NCI-H345 treated with DMSO at 0.1 percent for 48 hours (cell line): ENCODE measurements around the gene RAB14.

Experiments
- DNase-seq: peaks from one replicate; lab custom pipeline; 2025; ENCODE audit not compliant: unreplicated experiment; lab: John Stamatoyannopoulos, UW

The RAB14 gene

GRCh38 chr9:121220996-121221663 is 19.5 kb upstream of the RAB14 start:
- no peak for DNase-seq

GRCh38 chr9:121219530-121219929 is 17.9 kb upstream of the RAB14 start:
- DNase-seq, result no peak

DNA sequence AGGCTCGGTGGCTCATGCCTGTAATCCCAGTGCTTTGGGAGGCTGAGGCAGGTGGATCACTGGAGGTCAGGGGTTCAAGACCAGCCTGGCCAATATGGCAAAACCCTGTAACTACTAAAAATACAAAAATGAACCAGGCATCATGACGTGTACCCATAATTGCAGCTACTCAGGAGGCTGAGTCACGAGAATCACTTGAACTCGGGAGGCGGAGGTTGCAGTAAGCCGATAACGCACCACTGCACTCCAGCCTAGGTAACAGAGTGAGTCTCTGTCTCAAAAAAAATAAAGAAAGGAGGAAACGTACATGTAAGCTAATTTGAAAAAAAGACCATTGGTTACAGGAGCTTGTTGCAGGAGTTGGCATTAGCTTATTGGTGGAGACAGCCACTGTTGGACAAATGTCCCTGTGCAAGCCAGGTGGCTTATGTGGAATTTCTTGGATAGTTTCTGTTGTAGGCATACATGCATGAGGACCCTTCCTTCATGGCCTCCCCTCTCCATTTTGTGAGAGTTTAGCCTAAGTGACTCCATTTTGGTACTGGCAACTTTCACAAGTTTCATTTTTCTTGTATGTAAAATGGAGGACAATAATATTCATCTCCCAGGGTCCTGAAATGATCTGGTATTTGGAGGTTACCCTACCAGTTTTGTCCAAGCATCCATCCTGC is 16.8 kb upstream of the RAB14 start:
- DNase-seq, result no peak

DNA sequence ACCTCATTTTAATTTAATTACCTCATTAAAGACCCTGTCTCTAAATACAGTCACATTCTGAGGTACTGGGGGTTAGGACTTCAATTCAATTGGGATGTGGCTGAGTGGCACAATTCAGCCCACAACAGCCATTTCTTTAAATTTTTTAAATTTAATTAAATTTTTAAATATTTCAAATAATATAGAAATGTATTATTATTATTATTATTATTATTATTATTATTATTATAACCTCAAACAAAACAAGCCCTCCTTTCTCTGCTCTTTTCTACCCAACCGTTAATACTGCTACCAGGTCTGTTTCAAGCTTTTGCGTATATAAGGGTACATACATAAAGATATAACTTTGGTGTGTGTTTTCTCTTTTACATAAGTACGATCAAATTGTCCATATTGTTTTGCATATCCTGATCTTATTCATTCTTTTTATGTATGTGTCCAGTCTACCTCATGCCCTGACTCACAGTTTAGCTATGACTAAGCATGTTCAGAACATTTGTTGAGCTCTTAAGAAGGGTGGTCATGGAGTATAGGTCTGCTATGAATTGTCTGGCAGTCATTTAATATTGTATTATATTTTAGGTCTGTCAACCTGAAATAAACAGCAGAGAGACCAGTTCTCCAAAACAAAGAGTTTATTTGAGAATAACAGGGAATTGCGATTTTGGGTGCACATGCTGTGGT is 16.1 kb upstream of the RAB14 start:
- DNase-seq, result no peak

- DNase-seq, result no peak
Measured at GRCh38 chr9:121216271-121216805, 14.7 kb upstream of the RAB14 start.

GRCh38 chr9:121214005-121214404 is 12.3 kb upstream of the RAB14 start:
- no peak for DNase-seq

DNA sequence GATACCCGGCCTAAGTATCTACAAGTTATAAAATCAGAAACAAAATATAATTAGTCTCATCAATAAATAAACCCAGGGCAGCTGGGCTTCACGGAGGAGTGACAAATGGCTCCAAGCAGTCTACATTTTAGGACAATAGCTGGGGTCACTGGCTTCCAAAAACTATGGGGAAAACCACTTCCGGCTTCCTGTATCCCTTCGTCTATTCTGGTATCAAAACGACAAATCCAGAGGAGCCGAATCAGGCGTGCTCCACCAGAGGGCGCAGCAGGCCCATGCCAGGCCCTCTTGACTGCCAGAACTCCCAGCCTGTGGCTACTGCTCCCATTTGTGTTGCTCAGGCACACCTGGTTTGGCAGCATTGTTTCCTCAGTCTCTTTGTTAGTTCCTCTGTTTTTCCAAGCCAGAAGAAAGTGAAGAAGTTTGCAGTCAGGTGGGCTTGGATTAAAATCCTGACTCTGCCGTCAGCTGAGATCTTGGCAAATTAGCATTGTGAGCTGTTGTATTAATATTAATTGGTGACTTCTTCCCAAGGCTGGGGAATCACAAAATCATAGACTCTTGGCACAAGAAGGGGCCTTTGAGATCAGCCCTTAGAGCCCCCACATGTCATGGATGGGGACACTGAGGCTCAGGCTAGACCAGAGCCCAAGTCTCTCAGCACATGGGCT is 11.6 kb upstream of the RAB14 start:
- peak; percentile 76 for DNase-seq

- DNase-seq, result no peak
Measured at GRCh38 chr9:121210536-121210935, 8.9 kb upstream of the RAB14 start.

DNA sequence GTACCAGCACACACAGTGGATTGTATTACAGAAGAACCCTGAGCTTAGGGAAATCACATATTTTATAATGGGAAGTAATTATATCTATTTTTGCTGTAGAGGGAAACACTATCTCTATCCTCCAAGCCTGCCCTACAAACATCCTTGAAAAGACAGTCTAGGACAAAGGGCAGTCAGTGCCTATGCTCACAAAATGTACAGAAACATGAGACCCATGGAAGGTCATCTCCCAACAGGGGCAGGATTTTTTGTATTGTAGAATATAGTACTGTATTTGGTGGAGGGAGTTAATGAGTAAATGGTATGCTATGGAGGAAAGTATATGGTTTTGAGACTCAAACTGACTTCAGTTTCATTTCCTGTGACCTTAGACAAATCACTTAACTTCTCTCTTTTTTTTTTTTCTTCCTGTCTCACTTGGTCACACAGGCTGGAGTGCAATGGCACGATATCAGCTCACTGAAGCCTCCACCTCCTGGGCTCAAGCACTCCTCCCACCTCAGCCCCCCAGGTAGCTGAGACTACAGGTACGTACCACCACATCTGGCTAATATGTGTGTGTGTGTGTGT is 5.8 kb upstream of the RAB14 start:
- DNase-seq, result no peak

DNA sequence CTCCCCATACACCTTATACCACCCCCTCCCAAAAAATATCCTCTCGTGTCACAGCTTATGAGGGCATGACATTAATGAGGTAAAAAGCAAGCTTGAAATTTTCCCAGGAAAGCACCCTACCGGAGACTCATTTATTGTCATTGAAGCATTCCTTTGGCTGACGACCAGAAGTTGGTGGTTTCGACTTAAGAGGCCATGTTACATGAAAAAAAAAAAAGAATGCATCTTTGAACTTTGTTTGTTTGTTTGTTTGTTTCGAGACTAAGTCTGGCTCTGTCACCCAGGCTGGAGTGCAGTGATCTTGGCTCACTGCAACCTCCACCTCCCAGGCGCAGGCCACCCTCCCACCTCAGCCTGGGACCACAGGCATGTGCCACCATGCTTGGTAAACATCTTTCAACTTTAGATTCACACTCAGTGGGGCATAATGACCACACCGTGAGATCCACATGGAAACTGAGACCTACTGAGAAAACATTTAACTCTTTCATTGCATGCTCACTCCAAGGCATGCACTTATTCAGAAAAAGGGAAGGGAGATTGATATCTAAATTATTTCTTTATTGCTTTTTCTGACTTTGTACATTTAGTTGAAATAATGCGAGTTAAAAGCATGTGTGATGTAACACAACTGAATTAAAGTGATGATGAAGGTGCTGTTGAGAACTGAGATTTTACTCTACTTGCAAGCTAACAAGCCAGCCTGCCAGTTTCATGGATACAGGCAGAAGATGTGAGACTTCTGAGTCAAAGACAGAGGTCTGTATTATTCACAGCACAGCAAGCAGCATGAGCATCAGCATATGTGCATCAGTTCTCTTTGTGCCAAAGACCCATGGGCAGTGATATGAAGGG is 5.1 kb upstream of the RAB14 start:
- no peak for DNase-seq

- no peak for DNase-seq
Measured at GRCh38 chr9:121204611-121205010, 2.9 kb upstream of the RAB14 start.

DNA sequence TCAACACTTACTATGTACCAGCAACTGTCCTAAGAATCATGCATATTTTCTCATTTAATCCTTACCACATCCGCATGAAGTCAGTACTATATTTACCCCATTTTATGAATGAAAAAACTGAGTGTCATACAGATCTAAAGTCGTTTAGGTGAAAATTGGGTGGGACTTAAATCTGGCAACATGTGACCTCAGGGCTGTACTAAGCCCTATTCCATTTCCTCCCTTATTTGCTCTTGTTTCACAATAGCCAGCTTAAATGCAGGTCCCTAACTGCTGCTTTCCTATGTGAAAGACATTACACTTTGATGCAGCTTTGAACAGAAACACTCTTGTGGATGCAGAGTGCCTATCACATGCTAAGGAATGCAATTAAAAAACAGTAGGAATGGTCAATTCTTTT is 2.5 kb upstream of the RAB14 start:
- DNase-seq, result no peak

- DNase-seq, result no peak
Measured at GRCh38 chr9:121201045-121201737, 478 bp downstream of the RAB14 start.

DNA sequence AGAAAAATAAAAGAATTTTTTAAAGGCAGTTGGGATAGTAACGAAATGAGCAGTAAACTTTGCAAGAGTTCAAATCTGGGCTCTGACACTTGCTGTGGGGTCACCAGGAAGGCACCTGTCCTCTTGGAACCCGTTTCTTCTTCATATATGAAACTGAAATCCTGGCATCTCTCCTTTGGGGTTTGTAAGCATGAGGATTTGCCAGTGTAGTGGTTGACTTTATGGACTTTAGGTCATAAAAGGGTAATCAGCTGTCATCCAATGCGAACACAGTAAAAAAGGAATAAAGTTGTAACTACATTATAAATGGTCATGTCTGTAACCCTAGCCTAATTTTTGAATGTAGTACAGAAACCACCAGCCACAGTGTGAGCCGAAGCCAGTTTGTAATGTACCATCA is 1.3 kb downstream of the RAB14 start:
- DNase-seq, result no peak

- no peak for DNase-seq
Measured at GRCh38 chr9:121199921-121200320, 1.7 kb downstream of the RAB14 start.

GRCh38 chr9:121198512-121199042 is 3.1 kb downstream of the RAB14 start:
- no peak for DNase-seq

DNA sequence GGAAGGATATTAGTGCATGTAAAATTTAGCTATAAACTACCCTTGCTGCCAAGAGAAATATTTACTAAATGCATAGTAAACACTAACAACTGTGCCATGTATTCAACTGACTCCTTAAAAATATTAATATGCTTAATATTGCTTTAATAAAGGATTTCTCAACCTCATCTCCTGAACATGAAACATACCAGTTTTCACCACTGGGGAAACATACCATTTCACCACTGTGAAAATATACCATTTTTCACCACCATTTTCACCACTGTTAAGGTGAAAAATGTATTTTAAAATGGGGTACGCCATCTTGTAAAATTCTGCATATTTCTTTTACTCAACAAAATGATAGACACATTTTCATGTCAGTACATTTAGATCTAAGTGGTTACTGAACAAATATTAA is 4.5 kb downstream of the RAB14 start:
- no peak for DNase-seq

DNA sequence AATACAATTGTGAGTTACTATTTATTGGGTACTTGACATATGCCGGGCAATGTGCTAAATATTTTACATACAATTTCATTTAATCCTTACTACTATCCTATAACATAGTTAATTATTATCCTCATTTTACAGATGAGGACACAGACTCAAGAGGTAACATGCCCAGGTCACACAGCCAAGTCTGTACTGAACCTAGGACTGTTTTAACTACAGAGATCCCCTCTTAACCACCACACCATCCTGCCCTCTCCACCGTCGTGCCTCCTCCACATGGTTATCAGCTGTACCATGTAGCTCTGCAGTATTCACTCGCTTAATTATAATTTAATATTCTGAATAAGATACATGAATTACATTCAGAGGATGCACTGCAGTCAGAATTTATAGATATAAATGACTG is 5.3 kb downstream of the RAB14 start:
- DNase-seq, result no peak

DNA sequence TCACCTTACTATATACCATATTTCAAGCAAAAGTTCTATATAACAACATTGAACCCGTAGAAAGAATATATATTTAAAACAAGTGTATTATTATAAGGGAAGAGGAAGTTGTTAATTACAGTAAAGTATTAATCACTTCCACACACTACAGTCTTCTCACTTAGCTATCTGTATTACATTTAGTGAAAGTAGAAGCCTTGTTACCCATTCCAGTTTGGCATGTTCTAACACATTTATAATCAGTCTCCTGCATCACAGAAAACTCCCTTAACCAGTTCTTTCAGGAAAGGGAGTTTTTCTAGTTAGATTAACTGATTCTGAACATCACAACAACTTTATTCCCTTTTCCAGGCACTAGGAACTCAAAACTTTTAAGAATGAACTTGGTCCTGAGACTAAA is 6.9 kb downstream of the RAB14 start:
- no peak for DNase-seq
